ENCODE results near the gene BABAM2.
"Not testable (repeated sequence)": the region's sequence is repeated elsewhere in the genome, so short reads cannot be mapped to it uniquely, and the experiment has no call there.

Gene BABAM2

DNA sequence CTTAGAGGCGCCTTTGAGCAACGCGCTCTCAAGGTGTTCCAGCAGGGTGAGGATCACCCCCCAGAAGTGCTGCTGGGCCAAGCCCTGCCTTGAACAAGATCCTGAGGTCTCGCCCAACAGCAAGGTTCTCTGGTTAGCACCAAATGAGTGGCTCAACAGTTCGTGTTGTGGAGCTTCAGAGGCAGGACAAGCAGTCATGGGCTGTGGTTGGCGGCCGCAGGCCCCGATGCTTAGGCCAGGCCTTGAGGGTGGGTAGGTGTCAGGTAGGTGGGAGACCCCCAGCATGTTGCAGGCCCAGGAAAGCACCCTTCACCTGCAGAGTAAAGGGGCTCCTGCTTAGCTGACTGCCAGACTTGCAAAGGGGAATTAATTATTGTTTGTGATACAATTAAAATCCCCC, 431.9 kb downstream of the BABAM2 start:
- DNase-seq: no peak

DNA sequence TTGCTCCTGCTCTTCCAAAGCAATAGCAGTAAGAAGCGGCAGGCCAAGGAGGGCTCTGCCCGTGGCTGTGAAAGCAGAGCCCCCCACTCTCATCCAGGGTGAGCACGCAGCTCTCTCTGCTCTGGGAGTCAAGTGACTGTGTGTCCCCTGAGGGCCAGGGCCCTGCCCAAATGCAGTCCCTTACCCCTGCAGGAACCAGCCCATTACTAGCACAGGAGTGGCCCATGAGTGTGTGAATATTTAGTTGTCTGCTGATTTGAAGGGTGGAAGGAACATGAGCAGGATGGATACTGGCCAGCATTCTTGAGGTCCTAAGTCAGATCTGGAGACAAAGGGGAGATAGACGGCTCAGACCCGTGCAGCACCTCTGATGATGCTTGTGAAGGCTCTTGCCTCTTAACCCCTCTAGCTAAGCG, 432.5 kb downstream of the BABAM2 start:
- peak; percentile 51 for DNase-seq

DNA sequence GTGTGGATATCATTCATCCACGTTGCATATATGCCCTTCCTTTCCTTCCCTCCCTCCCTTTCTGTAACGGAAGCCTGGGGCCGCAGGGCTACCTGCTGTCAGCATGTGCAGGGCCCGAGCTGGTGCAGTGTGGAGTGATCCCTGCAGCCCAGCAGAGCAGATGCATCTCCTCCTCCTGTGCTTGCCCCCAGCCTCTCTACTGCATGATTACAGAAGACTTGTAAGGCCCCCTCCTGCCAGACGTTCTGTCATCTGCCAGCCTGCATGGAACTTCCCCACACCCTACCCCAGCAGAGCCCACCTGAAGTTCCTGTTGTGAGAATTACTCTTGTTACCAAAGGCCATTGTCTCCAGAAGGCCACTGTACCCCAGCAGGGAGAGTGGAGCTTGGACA, 434.6 kb downstream of the BABAM2 start:
- no peak for DNase-seq

DNA sequence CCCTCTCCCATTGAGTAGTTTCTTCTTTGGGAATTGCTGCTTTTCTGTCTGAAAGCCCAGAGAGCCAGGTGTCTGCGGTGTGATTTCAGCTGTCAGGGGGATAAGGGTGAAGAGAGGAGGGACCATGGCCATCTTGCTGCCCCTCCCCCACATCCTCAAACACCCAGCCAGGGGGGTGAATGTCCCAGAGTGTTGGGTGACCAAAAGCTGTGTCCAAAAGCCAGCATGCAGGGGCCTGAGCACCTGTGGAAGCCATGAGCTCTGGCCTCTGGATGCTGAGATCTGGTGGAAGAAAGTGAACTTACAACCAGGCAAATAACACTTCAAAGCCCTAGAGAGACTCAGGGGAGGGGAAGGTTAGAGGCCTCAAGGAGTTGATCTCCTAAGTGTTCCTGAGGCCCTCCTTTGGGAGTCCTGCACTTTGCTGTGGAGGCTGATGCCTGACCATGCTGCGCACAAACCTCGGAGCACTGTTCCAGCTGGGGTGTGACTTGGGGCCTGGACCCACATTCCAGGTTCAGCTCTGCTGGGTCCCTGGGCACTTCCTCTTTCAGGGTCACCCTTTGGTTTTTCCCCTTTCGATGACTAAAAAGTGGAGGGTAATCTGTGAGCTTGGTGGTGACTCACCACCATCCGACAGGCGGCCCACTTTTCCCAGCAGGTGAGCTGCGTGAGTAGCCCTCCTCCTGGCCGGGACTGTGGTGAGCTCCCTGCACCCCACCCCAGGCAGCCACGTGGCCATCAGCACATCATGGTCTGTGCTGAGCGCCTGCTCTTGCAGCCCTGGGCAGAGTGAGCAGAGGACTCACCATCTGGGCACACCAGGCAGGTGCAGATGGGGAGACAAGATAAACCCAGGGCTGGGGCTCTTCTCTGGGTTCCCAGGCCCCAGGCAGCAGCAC, 435.3 kb downstream of the BABAM2 start:
- no peak for DNase-seq

DNA sequence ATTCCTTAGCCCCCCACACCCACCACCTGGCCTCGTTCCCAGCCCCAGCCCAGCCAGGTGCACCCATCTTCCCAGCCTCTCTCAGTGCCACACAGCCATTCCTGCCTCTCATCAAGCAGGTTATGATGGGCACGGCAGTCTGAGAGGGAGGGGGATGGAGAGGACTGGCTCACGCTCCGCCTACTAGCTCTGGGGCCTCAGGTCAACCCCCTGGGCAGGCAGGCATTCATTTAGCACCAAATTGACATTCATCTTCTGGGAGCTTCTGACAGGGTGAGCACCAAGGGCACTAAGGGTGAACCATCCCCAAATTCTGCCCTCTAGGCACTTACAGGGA, 435.9 kb downstream of the BABAM2 start:
- DNase-seq: no peak

DNA sequence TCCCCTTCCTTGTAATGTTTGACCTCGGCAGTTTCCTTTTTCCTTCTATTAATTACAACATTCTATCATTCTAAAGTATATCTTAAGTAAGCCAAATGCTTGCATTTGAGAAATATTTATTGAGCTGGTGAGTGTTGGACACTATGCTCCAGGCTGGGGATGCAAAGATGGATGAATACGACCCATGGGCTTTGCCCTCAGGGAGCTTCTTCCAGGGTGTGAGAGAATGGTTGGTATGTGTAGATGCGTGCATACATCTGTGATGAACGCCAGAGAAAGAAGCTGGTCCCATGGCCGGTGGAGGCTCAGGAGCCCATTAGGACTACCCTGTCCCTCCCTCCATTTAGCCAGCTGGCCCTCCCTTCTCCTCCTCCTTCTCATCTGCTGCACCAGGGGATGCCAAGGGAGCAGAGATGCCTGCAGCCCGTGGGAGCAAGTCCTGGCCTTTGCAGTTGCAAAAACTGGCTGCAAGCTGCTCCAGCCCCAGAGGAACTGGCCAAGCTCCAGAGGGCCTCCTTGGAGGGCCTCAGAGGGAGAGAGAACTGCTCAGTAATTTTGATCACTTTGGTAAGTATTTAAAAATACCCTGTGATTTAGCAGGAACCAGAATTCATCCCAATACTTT, 436.5 kb downstream of the BABAM2 start:
- DNase-seq: no peak

DNA sequence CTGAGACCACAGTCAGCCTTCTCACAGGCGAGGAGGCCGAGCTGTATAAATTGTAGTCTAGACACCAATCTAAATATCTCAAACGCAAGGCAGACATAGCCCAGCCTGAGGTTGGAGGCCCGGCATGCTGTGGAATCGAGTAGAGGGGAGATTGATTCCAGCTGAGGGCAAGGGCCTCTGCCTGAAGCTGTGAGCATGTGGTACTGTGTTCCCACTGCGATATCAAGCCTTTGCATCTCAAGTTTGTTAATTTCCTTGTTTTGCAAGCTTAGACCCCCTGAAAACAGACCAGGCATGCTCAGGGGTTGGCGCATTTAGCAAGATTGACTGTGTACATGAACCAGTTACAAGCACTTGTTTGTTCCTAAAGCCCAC, 437.0 kb downstream of the BABAM2 start:
- no peak for DNase-seq

DNA sequence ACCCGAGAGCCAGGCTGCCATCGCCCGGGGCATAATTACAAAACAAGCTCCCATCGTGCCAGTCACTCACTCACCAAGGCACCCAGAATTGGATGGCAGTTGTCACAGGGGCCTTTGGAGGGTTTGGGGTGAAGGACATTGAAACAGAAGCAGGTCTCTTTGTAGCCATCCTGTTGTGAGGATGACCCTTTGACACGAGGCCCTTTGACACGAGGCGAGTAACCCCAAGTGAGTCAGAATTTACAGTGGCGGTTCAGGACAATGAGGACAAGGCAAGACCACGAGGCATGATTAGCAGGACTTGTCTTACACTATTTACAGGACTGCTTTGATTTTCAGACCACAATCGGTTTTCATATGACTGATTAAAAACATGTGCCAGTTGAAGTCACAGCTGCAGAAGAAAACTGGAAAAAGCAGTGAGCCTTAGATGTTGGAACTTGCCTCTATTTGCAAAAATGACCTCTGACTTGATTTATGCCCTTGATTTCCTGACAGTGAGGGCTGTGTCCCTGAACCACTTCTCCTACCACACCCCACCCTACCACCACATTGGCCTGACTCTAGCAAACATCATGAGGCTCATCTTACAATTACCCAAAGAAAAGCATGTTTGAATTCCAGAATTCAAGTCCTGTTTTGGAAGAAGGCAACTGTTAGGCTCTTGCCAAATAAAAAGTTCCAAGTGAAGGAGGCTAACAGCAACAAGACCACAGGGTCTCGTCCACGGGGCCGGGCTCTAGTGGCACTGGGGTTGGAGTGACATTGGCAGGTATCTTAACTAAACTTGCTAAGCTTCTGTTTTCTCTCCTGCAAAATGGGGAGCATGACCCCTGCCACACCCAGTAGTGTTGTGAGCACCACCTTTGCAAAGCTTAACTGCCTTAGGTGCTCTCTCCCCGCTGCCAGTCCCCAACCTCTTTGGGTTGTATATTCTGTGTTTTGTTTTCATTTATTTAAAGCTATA, 437.7 kb downstream of the BABAM2 start:
- DNase-seq: no peak

DNA sequence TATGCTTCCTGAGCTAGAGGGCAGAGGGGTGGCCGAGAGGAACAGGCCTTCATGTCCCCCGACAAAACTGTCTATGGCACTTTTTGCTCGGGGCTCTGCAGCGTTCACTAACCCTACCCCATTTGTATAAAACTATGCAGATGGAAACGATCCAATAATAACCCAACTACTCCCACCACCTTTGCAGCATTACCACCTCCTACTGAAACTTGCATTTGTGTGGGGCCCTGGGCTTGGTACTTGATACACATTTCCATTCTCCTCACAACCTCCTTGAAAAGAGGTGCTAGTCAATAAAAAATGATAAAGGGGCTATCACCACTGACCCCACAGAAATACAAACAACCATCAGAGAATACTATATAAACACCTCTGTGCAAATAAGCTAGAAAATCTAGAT, 438.7 kb downstream of the BABAM2 start:
- DNase-seq: no peak

DNA sequence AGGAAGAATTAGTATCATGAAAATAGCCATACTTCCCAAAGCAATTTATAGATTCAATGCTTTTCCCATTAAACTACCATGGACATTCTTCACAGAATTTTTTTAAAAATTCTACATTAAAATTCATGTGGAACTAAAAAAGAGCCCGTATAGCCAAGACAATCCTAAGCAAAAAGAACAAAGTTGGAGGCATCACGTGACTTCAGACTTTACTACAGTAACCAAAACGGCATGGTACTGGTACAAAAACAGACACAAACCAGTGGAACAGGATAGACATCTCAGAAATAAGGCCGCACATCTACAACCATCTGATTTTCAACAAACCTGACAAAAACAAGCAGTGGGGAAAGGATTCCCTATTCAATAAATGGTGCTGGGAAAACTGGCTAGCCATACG, 440.2 kb downstream of the BABAM2 start:
- DNase-seq: not testable (repeated sequence)

DNA sequence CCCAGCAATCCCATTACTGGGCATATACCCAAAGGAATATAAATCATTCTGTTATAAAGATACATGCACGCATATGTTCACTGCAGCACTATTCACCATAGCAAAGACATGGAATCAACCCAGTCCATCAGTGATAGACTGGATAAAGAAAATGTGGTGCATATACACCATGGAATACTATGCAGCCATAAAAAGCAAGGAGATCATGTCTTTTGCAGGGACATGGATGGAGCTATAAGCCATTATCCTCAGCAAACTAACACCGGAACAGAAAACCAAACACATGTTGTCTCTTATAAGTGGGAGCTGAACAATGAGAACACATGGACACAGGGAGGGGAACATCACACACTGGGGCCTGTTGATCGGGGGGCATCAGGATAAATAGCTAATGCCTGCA, 441.3 kb downstream of the BABAM2 start:
- DNase-seq: not testable (repeated sequence)

DNA sequence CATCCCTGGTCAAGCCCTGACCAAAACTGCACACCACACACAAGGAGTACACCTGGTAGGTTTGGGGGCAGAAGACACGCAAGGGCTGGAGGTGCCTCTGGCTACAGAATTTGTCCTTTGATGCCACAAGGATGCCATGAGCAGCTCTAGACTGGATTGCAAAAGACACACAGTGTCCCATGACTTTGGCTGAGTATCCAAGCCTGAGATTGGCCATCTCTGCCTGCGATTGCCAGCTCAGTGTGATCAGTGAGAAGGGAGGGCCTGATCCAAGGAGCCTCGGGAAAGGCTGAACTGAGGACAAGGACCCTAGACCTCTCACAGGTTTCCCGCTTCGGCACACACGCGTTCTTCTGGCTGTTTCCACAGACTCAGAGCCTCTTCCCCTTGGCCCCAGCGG, 442.2 kb downstream of the BABAM2 start:
- no peak for DNase-seq

DNA sequence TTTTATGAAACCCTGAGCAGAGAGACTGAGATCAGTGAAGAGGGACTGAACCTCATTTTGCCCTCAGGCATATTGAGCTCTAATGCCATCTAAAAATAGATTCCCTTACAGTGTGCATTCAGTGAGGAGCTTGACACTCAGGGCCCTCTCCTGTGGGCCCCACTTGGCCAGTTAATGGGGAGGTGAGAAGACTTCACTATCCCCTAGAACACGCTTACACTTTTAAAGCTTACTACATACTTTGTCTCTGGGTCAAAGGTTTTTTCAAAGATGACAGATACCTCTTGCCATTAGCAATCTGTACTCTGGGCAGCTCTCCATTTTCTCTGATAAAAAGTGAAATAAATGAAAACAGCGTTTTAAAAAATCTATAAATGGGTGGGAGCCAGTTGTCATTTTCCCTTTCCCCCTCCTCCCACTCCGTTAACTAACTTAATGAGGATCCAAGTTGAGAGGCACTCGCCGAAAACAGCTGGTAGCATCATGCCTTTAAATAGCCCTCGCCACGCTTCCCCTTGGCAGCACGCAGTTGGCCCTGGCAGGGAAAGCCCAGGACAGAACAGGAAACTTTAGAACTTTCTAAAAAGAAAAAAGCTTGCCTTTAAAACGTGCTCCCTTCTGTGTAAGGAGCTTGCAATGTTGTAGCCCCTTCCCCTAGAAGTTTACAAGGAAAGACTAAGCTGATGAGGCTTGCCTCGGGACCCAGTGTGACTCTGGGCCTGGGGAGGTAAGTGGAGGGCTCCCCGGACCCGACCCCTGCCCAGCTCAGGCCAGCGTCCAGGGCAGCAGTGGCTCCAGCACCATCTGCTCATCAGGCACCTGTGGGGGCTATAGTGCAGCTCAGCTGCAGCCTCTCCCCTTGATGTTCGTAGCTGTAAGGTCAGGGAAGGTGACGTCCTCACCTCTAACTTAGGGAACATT, 443.3 kb downstream of the BABAM2 start:
- peak; percentile 15 for DNase-seq

DNA sequence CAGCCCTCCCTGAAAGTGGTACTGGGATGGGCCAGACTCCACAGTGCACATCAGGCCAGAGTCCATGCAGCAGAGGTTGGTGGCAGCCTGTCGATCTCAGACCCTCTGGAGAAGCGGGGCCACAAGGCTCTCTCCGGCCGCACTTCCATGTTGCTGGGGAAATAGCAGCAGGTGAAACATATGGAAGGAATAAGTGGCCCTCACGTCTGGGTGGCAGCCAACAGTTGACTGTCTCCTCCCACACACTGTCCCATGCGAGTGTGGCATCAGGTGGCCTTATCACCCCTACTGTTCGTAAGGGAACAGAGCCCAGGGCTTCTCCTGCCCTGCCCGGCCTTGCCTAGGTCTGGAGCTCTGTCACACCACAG, 444.0 kb downstream of the BABAM2 start:
- DNase-seq: no peak

DNA sequence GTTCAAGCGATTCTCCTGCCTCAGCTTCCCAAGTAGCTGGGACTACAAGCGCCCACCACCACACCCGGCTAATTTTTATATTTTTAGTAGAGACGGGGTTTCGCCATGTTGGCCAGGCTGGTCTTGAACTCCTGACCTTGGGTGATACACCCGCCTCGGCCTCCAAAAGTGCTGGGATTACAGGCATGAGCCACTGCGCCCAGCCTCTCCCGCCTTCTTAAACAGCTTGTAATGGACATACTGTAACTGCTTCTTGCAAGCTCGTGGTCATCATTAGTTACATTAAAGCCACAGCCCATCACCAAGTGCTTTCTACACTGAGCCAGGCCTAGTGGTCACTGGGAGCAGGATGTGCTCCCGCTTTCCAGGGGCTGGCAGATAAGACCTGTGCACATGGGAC, 444.7 kb downstream of the BABAM2 start:
- DNase-seq: not testable (repeated sequence)

DNA sequence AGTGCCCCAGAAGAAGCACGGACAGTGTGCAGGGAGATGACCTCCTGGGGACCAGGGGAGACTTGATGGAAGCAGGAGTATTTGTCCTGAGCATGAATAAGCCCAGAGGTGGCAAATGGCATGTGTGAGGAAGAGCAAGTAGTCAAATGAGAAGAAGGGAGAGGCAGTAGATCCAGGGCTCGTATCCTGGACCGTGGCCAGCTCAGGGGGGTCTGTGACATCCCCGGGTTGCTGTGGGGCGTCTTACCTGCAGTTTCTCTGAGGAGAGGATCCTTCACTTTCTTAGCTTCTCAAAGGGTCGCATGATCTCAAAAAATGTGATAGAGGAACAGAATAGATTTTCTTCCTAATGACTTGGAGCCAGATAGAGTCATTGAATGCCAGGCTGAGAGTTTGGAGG, 445.1 kb downstream of the BABAM2 start:
- DNase-seq: no peak

DNA sequence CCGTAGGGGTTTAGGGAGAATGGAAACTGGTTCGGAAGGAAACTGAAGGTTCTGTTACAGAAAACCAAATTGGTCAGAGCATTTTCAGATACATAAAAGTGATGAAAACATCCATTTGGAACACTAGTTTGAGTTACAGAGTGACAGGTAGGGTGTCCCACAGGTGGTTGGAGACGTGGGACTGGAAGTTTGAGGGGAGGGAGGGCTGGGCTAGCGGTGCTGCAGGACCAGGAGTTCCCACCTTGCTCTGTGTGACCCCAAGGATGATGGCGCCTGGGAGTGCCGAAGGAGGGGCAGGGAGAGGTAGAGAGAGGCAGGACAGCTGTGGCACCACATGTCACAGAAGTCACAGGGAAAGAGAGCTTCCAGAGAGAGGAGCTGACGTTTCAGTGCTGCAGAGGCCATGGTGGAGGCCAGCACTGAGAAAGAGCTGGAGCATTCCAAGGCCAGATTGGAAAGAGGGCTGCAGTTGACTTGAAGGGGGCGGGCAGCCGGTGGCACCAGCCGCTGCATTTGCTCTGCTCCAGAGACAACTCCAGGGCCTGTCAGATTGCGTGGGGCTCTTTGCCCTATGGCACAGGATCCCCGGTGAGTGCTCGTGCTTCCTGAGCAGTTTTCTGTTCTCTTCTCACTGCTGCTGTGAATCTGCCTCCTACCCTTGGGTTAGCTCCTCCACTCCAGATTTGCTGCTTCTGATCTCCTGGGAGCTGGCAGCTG, 445.9 kb downstream of the BABAM2 start:
- no peak for DNase-seq

DNA sequence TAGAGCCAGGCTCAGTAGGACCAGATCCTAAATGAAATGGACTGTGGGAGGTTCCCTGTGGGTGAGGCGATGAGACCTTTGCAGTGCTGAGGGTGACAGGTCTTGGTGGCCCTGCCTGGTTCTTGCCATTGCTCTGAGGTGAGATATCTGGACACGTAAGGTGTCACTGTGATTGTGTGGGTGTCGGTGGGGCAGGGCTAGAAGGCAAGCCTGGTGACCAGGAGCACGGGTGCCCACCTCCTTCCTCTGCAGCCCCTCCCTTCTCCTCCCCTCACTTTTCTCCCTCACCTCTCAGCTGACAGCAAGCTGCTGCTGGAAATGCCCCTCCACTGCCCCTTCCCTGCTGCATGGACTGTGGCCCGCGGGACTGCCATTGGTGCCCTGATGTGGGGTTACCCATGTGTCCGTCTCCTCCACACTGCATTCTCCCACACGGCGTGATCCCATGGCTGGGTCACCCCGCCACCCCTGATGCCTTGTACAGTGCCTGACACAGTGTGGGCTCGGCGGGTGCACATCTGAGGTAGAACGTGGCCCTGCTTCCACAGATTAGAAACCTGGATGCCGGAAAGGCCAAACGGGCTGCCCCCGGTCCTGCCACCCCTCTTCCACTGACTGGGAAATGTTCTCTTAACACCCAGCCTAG, 446.6 kb downstream of the BABAM2 start:
- no peak for DNase-seq

DNA sequence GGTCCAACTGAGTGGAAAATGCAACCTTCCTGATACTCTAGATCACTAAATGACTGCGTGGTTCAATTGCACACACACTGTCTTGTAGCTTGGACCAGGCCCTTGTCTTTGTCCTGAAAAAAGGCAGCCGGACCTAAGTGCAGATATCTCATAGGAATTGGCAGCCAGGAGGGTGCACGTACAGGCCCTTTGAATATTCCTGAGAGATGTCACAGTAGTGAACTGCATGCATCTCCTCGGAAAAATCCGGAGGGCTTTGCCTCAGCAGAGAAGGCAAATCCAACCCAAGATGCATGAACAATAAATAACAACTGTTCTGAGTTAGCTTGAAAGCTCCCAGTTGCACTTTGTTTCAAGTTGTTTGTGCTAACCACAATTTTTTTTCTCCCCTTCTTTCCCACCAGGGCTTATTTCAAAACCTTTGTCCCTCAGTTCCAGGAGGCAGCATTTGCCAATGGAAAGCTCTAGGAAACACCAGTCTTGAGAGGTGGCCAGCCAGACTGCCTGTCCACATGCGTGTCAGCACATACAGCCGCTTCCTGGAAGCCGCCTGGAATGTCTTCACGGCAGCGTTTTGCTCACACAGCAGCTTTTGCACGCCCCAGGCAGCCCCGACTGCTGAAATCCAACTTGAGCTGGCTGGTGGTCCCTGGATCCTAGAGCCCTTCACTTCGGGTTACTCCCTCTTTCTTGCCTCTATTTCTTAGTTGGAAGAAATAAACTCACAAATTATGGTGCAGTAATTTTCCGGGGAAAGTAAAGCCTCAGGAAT, 447.7 kb downstream of the BABAM2 start:
- DNase-seq: no peak

DNA sequence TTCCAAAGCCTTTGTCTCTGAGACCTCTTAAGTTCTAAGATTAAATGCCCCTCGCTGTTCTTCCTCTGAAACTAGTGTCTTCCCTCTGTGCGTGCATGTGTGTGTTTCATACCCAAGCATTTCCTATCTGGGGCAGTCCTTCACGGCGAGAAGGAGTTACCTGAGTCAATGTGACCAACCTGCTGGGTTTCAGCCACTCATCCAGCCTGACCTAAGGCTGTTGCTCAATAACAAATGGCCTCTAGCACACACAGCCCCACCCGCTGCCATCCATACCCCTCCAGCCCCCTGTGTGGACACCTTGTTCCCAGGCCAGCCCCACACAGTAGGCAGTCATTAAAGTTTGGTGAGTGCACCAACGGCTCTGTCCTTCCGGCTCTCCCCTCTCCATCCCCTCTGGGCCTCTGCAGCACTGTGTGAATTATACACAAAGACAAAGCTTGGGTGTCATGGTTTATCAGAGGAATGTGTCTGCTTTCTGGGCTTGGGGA, 448.3 kb downstream of the BABAM2 start:
- no peak for DNase-seq

All from NCI-H2227 treated with DMSO at 0.1 percent for 48 hours (cell line).